ENCODE measurements around the gene SERPINE2. TPM values are rescaled to one million over a fixed set of nuclear protein-coding genes. Genes with fewer than 3 reads are reported as not detected.
A peak's percentile ranks its signal among the peaks of the same experiment; 100 is the strongest.

The SERPINE2 gene
- total RNA-seq, 1 experiment from 2014 or later: 87.3 TPM

GRCh38 chr2:223978451-223978850 lies 60.6 kb downstream of the SERPINE2 start:
- DNase-seq (ENCODE audit: low read depth): no peak

- DNase-seq (ENCODE audit: low read depth): peak; percentile 76
Measured at GRCh38 chr2:223976635-223977226, 62.4 kb downstream of the SERPINE2 start.

- DNase-seq (ENCODE audit: low read depth): no peak
Measured at GRCh38 chr2:223973606-223974005, 65.5 kb downstream of the SERPINE2 start.

GRCh38 chr2:223972656-223973102 lies 66.4 kb downstream of the SERPINE2 start:
- no peak for DNase-seq (ENCODE audit: low read depth)

- no peak for DNase-seq (ENCODE audit: low read depth)
Measured at GRCh38 chr2:223971731-223972130, 67.4 kb downstream of the SERPINE2 start.

- DNase-seq (ENCODE audit: low read depth): peak; percentile 60
Measured at GRCh38 chr2:223970343-223971128, 68.5 kb downstream of the SERPINE2 start.

GRCh38 chr2:223969856-223970255 lies 69.2 kb downstream of the SERPINE2 start:
- DNase-seq (ENCODE audit: low read depth): peak; percentile 20

- DNase-seq (ENCODE audit: low read depth): no peak
Measured at GRCh38 chr2:223969315-223969714, 69.8 kb downstream of the SERPINE2 start.

- peak; percentile 62 for DNase-seq (ENCODE audit: low read depth)
Measured at GRCh38 chr2:223967981-223968380, 71.1 kb downstream of the SERPINE2 start.

- DNase-seq (ENCODE audit: low read depth): no peak
Measured at GRCh38 chr2:223959688-223960087, 79.4 kb downstream of the SERPINE2 start.

GRCh38 chr2:223957092-223957851 lies 81.8 kb downstream of the SERPINE2 start, which contains the start of gene MRPL44:
Gene MRPL44, plus strand, starts transcription at chr2:223957463. Its CDS starts 10 bp downstream, at chr2:223957473.
- peak; percentile 93 for DNase-seq (ENCODE audit: low read depth)

- DNase-seq (ENCODE audit: low read depth): no peak
Measured at GRCh38 chr2:223956300-223956699, 82.8 kb downstream of the SERPINE2 start.

GRCh38 chr2:223954401-223954800 lies 84.7 kb downstream of the SERPINE2 start:
- peak; percentile 76 for DNase-seq (ENCODE audit: low read depth)

- peak; percentile 73 for DNase-seq (ENCODE audit: low read depth)
Measured at GRCh38 chr2:223952280-223952968, 86.7 kb downstream of the SERPINE2 start.

- DNase-seq (ENCODE audit: low read depth): no peak
Measured at GRCh38 chr2:223950448-223951347, 88.4 kb downstream of the SERPINE2 start.

- no peak for DNase-seq (ENCODE audit: low read depth)
Measured at GRCh38 chr2:223949241-223949840, 89.7 kb downstream of the SERPINE2 start.

GRCh38 chr2:223947711-223948205 lies 91.3 kb downstream of the SERPINE2 start:
- no peak for DNase-seq (ENCODE audit: low read depth)

- no peak for DNase-seq (ENCODE audit: low read depth)
Measured at GRCh38 chr2:223945755-223946154, 93.3 kb downstream of the SERPINE2 start.

- peak; percentile 81 for DNase-seq (ENCODE audit: low read depth)
Measured at GRCh38 chr2:223944703-223945531, 94.2 kb downstream of the SERPINE2 start, which contains the start of gene WDFY1. Gene WDFY1, minus strand, starts transcription at chr2:223945335. Its CDS starts 51 bp downstream, at chr2:223945284.

Data from LHCN-M2 (cell line).